A549 treated with CORT108297 at 1 μM for 4 hours (cell line): Measurements from ENCODE around the gene DIPK2A. TPM values are rescaled to one million over a fixed set of nuclear protein-coding genes. Genes with fewer than 3 reads are reported as not detected.

Experiments used
- total RNA-seq: library from RNA; stranded (reverse); fragments of 200-300 nt; extraction: Qiagen RNA extraction; gene quantifications from 5 replicates; pipeline ENCODE4 v1.2.3, GENCODE V29; 2022

The DIPK2A gene, protein sequence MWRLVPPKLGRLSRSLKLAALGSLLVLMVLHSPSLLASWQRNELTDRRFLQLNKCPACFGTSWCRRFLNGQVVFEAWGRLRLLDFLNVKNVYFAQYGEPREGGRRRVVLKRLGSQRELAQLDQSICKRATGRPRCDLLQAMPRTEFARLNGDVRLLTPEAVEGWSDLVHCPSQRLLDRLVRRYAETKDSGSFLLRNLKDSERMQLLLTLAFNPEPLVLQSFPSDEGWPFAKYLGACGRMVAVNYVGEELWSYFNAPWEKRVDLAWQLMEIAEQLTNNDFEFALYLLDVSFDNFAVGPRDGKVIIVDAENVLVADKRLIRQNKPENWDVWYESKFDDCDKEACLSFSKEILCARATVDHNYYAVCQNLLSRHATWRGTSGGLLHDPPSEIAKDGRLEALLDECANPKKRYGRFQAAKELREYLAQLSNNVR
- 5.6 to 7.5 TPM (median 7.3 TPM) in 5 replicates for total RNA-seq

GRCh38 chr3:143971359-143972154, at the start of gene DIPK2A:
TSS of gene DIPK2A (plus strand) at chr3:143971823. CDS start at chr3:143972333, 510 bp downstream.

Other genes starting within 250 kb of the DIPK2A start
- gene SLC9A9, start 123.4 kb upstream of the DIPK2A start, total RNA-seq: 0.18 to 0.29 TPM (median 0.25 TPM) in 5 replicates